A673 (cell line): ENCODE data around the gene JAG1. TPM values are rescaled to one million over a fixed set of nuclear protein-coding genes. Genes with fewer than 3 reads are reported as not detected.

Experiments used
- BruUV-seq: library from RNA; stranded (reverse); fragments of 400-500 nt; replicated peaks from 2 replicates; lab custom pipeline; 2021; lab: Mats Ljungman, UMichigan
- CTCF ChIA-PET: fragments of 300-600 bp; sonication (Branson Sonifier 250); formaldehyde crosslinking; loops from one replicate; lab custom pipeline; 2022; ENCODE audit warnings: antibody characterized with exemption; lab: Charles Lee
- POLR2A ChIA-PET: fragments of 300-600 bp; sonication (Branson Sonifier 250); formaldehyde crosslinking; loops from one replicate; lab custom pipeline; 2022; ENCODE audit warnings: antibody characterized with exemption; ENCODE audit not compliant: low non-redundant PET; lab: Charles Lee
- DNase-seq: peaks from one replicate; pipeline ENCODE4 v3.0.0-alpha.2; 2015; ENCODE audit warnings: low spot score
- H3K27ac ChIP-seq: fragments of 200-600 bp; sonication (generic); 2 replicates; pipeline ENCODE4 v1.5.1; 2016; ENCODE audit warnings: mixed run types, low read depth, mild to moderate bottlenecking, mixed read lengths, antibody characterized with exemption, low read length; ENCODE audit not compliant: poor library complexity, severe bottlenecking
- H3K27me3 ChIP-seq: fragments of 200-600 bp; sonication (generic); replicated peaks from 2 replicates; pipeline ENCODE4 v1.6.1; 2017; ENCODE audit warnings: mixed run types, low read depth, mild to moderate bottlenecking, mixed read lengths, antibody characterized with exemption, low read length; ENCODE audit not compliant: insufficient read depth, poor library complexity
- H3K36me3 ChIP-seq: fragments of 200-600 bp; sonication (generic); 2 replicates; pipeline ENCODE4 v1.6.1; 2016; ENCODE audit warnings: mixed run types, mild to moderate bottlenecking, mixed read lengths, antibody characterized with exemption, low read length; ENCODE audit not compliant: insufficient read depth, poor library complexity, severe bottlenecking
- H3K4me1 ChIP-seq: fragments of 200-600 bp; sonication (generic); 2 replicates; pipeline ENCODE4 v1.6.1; 2017; ENCODE audit warnings: mixed run types, mild to moderate bottlenecking, mixed read lengths, antibody characterized with exemption, low read length; ENCODE audit not compliant: insufficient read depth, poor library complexity, severe bottlenecking
- H3K4me3 ChIP-seq: fragments of 200-600 bp; sonication (generic); 2 replicates; pipeline ENCODE4 v1.5.1; 2016; ENCODE audit warnings: low read depth, mixed run types, mild to moderate bottlenecking, mixed read lengths, low read length; ENCODE audit not compliant: poor library complexity, severe bottlenecking
- H3K9me3 ChIP-seq: fragments of 200-600 bp; sonication (generic); 2 replicates; pipeline ENCODE4 v1.6.1; 2016; ENCODE audit warnings: mixed run types, low read depth, mild to moderate bottlenecking, mixed read lengths, antibody characterized with exemption, low read length; ENCODE audit not compliant: poor library complexity, severe bottlenecking
- EZH2 ChIP-seq: fragments of 200-600 bp; sonication (generic); IDR thresholded peaks from 2 replicates; pipeline ENCODE4 v1.6.1; 2017; ENCODE audit warnings: borderline replicate concordance, low read depth, mild to moderate bottlenecking, mixed read lengths, antibody characterized with exemption, low read length; ENCODE audit not compliant: poor library complexity, severe bottlenecking
- intact Hi-C: fragments of 100-400 bp; cut with micrococcal nuclease; formaldehyde crosslinking; loops from one replicate; pipeline ENCODE4 v1.10.0; 2022; ENCODE audit not compliant: unreplicated experiment
- total RNA-seq: library from RNA; stranded (reverse); gene quantifications from 2 replicates; pipeline ENCODE4 v1.2.3, GENCODE V29; 2021
- TF ChIP-seq, protein P1 (sequence below): fragments of 300-800, 200-600 bp; sonication (generic); conservative IDR thresholded peaks from 2 replicates; pipeline ENCODE4 v1.5.1; 2017; ENCODE audit warnings: low read depth, mild to moderate bottlenecking, antibody characterized with exemption, low read length, moderate library complexity, mixed read lengths

Gene JAG1
- total RNA-seq, 1 experiment from 2014 or later = 57.5 TPM

DNA sequence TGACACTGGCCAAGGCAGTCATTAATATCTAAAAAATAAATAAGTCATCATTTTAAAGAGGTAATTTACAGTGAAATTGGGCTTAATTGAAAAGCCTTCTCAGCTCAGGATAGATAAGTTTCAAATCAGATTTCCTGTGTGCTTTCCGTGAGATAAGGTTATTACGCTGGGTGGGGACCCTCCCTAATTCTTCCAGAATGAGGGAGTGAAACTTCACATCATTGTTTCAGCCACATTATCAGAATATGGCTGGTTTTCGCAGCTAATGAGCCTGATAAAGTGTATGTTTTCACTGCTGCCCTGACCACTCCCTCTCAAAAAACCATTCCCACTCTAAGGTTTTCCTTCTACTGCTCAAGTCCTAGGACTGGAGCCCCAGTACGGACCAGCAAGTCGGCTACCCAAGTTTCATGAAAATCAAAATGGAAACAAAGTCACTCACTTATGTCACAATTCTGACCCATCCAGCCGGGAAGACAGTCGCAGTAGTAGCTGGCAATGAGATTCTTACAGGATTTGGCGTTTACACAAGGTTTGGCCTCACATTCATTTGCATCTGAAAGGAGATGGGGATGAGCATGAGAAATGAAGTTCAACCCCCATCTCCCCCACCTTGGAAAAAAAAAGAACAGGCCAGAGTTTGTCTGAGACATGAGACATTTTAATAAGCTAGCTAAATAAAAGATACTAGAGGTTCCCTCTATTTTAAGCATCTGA is 24.6 kb downstream of the JAG1 start:
- H3K4me3 ChIP-seq = no peak overlapping the region
- no peak for DNase-seq
- H3K4me1 ChIP-seq = peaks cover 54% of the 10 kb centered on the region
- H3K9me3 ChIP-seq = no peaks in the 10 kb centered on the region
- H3K36me3 ChIP-seq = peaks cover 71% of the 10 kb centered on the region
- no peak for TF ChIP-seq EZH2
- TF ChIP-seq, protein P1, sequence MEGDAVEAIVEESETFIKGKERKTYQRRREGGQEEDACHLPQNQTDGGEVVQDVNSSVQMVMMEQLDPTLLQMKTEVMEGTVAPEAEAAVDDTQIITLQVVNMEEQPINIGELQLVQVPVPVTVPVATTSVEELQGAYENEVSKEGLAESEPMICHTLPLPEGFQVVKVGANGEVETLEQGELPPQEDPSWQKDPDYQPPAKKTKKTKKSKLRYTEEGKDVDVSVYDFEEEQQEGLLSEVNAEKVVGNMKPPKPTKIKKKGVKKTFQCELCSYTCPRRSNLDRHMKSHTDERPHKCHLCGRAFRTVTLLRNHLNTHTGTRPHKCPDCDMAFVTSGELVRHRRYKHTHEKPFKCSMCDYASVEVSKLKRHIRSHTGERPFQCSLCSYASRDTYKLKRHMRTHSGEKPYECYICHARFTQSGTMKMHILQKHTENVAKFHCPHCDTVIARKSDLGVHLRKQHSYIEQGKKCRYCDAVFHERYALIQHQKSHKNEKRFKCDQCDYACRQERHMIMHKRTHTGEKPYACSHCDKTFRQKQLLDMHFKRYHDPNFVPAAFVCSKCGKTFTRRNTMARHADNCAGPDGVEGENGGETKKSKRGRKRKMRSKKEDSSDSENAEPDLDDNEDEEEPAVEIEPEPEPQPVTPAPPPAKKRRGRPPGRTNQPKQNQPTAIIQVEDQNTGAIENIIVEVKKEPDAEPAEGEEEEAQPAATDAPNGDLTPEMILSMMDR = no peak
- no peaks in the 10 kb centered on the region for H3K27me3 ChIP-seq
- CTCF ChIA-PET = no interaction called here
- intact Hi-C loops = loop anchor here (5.0 kb wide), 1 partner anchor 97 kb away; no protein-coding TSS in a partner anchor
- no TSS peak for BruUV-seq
- H3K27ac ChIP-seq = peak overlapping the region; percentile 4
- POLR2A ChIA-PET = no interaction called here

DNA sequence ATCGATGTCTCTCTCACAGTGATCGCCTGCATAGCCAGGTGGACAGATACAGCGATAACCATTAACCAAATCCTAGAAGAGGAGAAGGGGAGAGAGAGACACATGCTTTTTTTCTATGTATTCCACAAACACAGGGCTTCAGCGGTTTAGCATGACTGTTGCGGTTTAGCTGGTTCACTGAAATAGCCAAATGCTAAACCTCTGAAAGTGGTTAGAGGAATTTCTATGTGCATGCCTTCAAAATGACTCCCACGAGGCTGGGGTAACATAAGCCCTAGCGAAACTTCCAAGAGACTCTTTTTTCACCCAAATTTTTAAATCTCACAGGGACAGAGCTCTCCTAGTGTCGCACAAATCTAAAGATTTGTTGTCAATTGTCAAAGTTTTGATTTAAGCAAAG is 25.1 kb downstream of the JAG1 start:
- ChIA-PET POLR2A (no interaction called here), CTCF (no interaction called here)
- Histone ChIP-seq H3K4me3 (no peak overlapping the region), H3K4me1 (peaks cover 48% of the 10 kb centered on the region), H3K9me3 (no peaks in the 10 kb centered on the region), H3K36me3 (peaks cover 73% of the 10 kb centered on the region), H3K27me3 (no peaks in the 10 kb centered on the region), H3K27ac (peak overlapping the region; percentile 4)
- DNase-seq = no peak
- BruUV-seq = no TSS peak
- TF ChIP-seq, protein P1 = no peak
- TF ChIP-seq EZH2 = no peak
- intact Hi-C loops = loop anchor here (5.0 kb wide), 1 partner anchor 96 kb away; no protein-coding TSS in a partner anchor

DNA sequence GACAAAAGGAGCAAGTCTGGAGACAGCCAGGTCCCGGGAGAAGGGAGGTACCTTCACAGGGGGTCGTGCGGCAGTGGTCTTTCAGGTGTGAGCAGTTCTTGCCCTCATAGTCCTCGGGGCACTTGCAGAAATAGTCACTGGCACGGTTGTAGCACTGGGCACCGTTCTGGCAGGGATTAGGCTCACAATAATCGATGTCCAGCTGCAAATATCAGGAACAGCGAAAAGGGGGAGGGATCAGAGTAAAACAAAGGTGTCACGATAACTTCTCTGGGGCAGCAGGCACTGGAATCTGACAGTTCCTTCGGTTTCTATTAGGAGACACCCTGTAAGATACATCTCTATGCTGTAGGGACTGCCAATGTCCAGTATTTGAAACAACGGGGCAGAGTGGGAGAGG is 25.9 kb downstream of the JAG1 start:
- intact Hi-C loops = loop anchor here (5.0 kb wide), 1 partner anchor 96 kb away; no protein-coding TSS in a partner anchor
- Histone ChIP-seq H3K9me3 (no peaks in the 10 kb centered on the region), H3K27ac (no peak overlapping the region), H3K36me3 (peaks cover 80% of the 10 kb centered on the region), H3K4me3 (no peak overlapping the region), H3K27me3 (no peaks in the 10 kb centered on the region), H3K4me1 (peaks cover 41% of the 10 kb centered on the region)
- TF ChIP-seq EZH2 = no peak
- TF ChIP-seq, protein P1 = no peak
- CTCF ChIA-PET = no interaction called here
- no peak for DNase-seq
- POLR2A ChIA-PET = no interaction called here
- BruUV-seq = no TSS peak
